Measurements from ENCODE around the gene LORICRIN. TPM values are rescaled to one million over a fixed set of nuclear protein-coding genes. Genes with fewer than 3 reads are reported as not detected.

The LORICRIN gene
- polyA plus RNA-seq, 3 donors: 0.07 TPM; not detected in 2

DNA sequence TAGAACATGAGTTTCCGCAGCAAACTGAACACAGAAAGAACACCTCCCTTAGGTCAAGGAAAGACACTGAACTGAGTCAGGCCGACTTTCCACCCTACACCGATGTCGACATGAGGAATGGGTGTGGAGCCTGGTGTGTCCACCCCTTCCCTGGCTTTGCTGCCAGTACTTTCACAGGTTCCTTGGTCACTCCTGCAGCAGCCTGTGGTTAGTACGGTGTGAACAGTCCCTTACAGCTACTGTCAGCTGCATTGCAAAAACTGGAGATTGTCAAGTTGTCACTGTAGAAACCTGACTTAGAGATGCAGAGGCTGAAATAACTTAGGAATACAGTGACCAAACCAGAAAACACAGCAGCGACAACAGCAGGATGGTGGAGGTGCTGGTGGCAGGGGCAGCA, 46.2 kb downstream of the LORICRIN start:
- DNase-seq: no peak

GRCh38 chr1:153306303-153307220, 47.1 kb downstream of the LORICRIN start:
- no peak for DNase-seq

- no peak for DNase-seq
These were observed 47.7 kb downstream of the LORICRIN start for GRCh38 chr1:153307221-153307600.

DNA sequence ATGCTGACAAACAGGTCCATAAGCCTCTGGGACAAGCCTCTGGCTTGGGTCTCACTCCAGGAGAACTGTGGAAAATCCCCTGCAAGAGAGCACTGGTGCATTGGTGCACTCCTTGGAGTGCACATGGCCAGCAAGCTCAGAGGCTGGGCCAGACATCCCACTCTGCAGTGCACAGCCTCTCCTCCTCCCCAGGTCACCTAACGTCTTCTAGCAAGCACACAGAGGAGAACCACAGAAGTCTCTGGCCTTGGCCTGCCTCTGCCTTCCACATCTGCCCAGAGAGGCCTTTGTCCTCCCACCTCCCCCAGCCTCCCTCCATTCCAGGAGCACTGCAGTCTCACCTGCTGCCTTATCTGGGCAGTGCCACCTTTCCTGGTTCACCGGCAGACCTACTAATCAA, 49.1 kb downstream of the LORICRIN start:
- DNase-seq: no peak

DNA sequence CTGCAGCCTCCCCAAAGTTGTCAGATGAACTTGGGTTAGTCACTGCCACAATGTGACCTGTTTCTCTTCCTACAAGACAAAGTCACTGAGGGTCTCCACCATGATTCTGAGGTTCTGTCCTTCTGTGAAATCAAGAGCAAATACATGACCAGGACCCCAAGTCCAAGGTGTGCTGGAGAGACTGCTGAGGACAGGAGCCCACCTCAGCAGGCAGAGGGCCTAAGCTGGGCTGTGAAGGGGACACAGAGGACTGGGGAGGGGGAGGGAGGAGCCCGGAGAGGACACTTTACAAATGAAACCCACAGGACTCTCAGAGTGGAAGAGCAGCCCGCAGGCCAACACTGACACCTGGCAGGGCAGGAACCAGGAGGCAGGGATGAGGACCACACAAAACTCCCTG, 50.0 kb downstream of the LORICRIN start:
- no peak for DNase-seq

- no peak for DNase-seq
These were observed 51.0 kb downstream of the LORICRIN start for GRCh38 chr1:153310526-153310925.

Other genes with a start within 250 kb of the LORICRIN start
- not detected for gene SPRR1B, start 228.5 kb upstream of the LORICRIN start, polyA plus RNA-seq (ENCODE audit: insufficient read length in 3 of 3)
- under 1 TPM in 1 of 3 donors, not detected in 2; 0.14 TPM for gene SPRR2D, start 218.6 kb upstream of the LORICRIN start, polyA plus RNA-seq (ENCODE audit: insufficient read length in 3 of 3)
- gene SPRR2A, start 202.2 kb upstream of the LORICRIN start, polyA plus RNA-seq (ENCODE audit: insufficient read length in 3 of 3): not detected
- under 1 TPM in 1 of 3 donors, not detected in 2; 0.16 TPM for gene SPRR2B, start 188.1 kb upstream of the LORICRIN start, polyA plus RNA-seq (ENCODE audit: insufficient read length in 3 of 3)
- gene SPRR2E, start 165.2 kb upstream of the LORICRIN start, polyA plus RNA-seq (ENCODE audit: insufficient read length in 3 of 3): not detected
- gene SPRR2F, start 146.2 kb upstream of the LORICRIN start, polyA plus RNA-seq (ENCODE audit: insufficient read length in 3 of 3): not detected
- gene SPRR2G, start 108.8 kb upstream of the LORICRIN start, polyA plus RNA-seq (ENCODE audit: insufficient read length in 3 of 3): not detected
- gene LELP1, start 56.3 kb upstream of the LORICRIN start, polyA plus RNA-seq (ENCODE audit: insufficient read length in 3 of 3): not detected
- gene PRR9, start 42.1 kb upstream of the LORICRIN start, polyA plus RNA-seq (ENCODE audit: insufficient read length in 3 of 3): not detected
- not detected for gene PGLYRP3, start 53.3 kb downstream of the LORICRIN start, polyA plus RNA-seq (ENCODE audit: insufficient read length in 3 of 3)
- gene PGLYRP4, start 89.2 kb downstream of the LORICRIN start, polyA plus RNA-seq (ENCODE audit: insufficient read length in 3 of 3): not detected
- 10 to 100 TPM in 2 of 3 donors, 1 to 10 TPM in 1; 9.1 to 27.1 (median 20.4) TPM for gene S100A9, start 98.2 kb downstream of the LORICRIN start, polyA plus RNA-seq (ENCODE audit: insufficient read length in 3 of 3)
- gene S100A12, start 115.9 kb downstream of the LORICRIN start, polyA plus RNA-seq (ENCODE audit: insufficient read length in 3 of 3): 1 to 10 TPM; 1.1 to 2.5 (median 1.6) TPM
- 10 to 100 TPM in 2 of 3 donors, 1 to 10 TPM in 1; 5.3 to 17.8 (median 14.4) TPM for gene S100A8, start 131.4 kb downstream of the LORICRIN start, polyA plus RNA-seq (ENCODE audit: insufficient read length in 3 of 3)
- gene S100A7A, start 156.8 kb downstream of the LORICRIN start, polyA plus RNA-seq (ENCODE audit: insufficient read length in 3 of 3): not detected
- under 1 TPM in 1 of 3 donors, not detected in 2; 0.98 TPM for gene S100A7, start 201.0 kb downstream of the LORICRIN start, polyA plus RNA-seq (ENCODE audit: insufficient read length in 3 of 3)

Measured in renal pelvis (tissue), 4 donors.